ACHN (cell line): Measurements from ENCODE around the gene TUBB3.

Source experiments
- DNase-seq: peaks from one replicate; pipeline ENCODE4 v3.0.0-alpha.2; 2015
- in situ Hi-C: cut with HindIII; loops from 2 replicates; pipeline ENCODE4 v1.10.0; 2017; ENCODE audit warnings: low sequenced_read_pairs, low pct_ligation_motif_present, low pct_unique_long_range_greater_than_20kb

TUBB3 gene

GRCh38 chr16:89972244-89973234, 49.4 kb downstream of the TUBB3 start:
- peak; percentile 96 for DNase-seq
- in situ Hi-C loops: no loop called here

GRCh38 chr16:89973235-89973634, 50.1 kb downstream of the TUBB3 start:
- in situ Hi-C loops: no loop called here
- no peak for DNase-seq

- DNase-seq: no peak
Observed at GRCh38 chr16:89973654-89974335, 50.7 kb downstream of the TUBB3 start.

GRCh38 chr16:89974870-89975269, 51.7 kb downstream of the TUBB3 start:
- in situ Hi-C loops: no loop called here
- DNase-seq: no peak

More at GRCh38 chr16:89973654-89974335, 50.7 kb downstream of the TUBB3 start:
- in situ Hi-C loops: no loop called here

GRCh38 chr16:89981414-89981813, 58.3 kb downstream of the TUBB3 start:
- no peak for DNase-seq
- in situ Hi-C loops: no loop called here

GRCh38 chr16:89982318-89982717, 59.2 kb downstream of the TUBB3 start:
- in situ Hi-C loops: no loop called here
- DNase-seq: no peak

GRCh38 chr16:89983536-89983935, 60.4 kb downstream of the TUBB3 start:
- no peak for DNase-seq
- in situ Hi-C loops: no loop called here

- in situ Hi-C loops: no loop called here
- DNase-seq: no peak
Observed at GRCh38 chr16:89984216-89984615, 61.1 kb downstream of the TUBB3 start.

GRCh38 chr16:89985219-89985618, 62.1 kb downstream of the TUBB3 start:
- in situ Hi-C loops: no loop called here
- DNase-seq: no peak
